ENCODE results near the gene NDUFV3.
"Not testable (repeated sequence)": the region's sequence is repeated elsewhere in the genome, so short reads cannot be mapped to it uniquely, and the experiment has no call there.

DNA sequence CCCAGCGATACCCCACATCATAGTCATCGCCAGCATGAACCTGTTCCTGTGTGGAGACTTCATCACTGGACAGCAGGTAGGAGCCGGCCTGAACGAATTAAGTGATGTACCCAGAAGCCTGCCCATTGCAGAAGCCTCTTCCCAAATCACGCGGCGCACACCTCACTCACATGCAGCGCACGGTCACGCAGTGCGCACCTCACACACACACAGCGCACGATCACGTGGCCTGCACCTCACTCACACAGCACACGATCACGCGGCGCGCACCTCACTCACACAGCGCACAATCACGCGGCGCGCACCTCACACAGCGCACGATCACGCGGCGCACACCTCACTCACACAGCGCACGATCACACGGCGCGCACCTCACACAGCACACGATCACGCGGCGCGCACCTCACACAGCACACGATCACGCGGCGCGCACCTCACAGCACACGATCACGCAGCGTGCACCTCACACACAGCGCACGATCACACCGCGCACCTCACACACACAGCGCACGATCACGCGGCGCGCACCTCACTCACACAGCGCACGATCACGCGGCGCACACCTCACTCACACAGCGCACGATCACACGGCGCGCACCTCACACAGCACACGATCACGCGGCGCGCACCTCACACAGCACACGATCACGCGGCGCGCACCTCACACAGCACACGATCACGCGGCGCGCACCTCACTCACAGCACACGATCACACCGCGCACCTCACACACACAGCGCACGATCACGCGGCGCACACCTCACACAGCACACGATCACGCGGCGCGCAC, 44.8 kb upstream of the NDUFV3 start:
- TF ChIP-seq POLR2AphosphoS5 (IDR thresholded peaks at IDR 0.05; ENCODE audit: low read depth, low read length); EZH2phosphoT487 (IDR thresholded peaks at IDR 0.05; ENCODE audit: borderline replicate concordance, low read depth); NRF1 (IDR thresholded peaks at IDR 0.05; ENCODE audit: low read depth, low read length); FOXJ3 (CRISPR knock-in tag; IDR thresholded peaks at IDR 0.05); RAD21 (IDR thresholded peaks at IDR 0.05; ENCODE audit: low read length); SIN3A (IDR thresholded peaks at IDR 0.05; ENCODE audit: borderline replicate concordance, low read depth, low read length); NFIC (IDR thresholded peaks at IDR 0.05; ENCODE audit: borderline replicate concordance); YY1 (IDR thresholded peaks at IDR 0.05; ENCODE audit: low read depth): not testable (repeated sequence)
- TF ChIP-seq, protein P1, sequence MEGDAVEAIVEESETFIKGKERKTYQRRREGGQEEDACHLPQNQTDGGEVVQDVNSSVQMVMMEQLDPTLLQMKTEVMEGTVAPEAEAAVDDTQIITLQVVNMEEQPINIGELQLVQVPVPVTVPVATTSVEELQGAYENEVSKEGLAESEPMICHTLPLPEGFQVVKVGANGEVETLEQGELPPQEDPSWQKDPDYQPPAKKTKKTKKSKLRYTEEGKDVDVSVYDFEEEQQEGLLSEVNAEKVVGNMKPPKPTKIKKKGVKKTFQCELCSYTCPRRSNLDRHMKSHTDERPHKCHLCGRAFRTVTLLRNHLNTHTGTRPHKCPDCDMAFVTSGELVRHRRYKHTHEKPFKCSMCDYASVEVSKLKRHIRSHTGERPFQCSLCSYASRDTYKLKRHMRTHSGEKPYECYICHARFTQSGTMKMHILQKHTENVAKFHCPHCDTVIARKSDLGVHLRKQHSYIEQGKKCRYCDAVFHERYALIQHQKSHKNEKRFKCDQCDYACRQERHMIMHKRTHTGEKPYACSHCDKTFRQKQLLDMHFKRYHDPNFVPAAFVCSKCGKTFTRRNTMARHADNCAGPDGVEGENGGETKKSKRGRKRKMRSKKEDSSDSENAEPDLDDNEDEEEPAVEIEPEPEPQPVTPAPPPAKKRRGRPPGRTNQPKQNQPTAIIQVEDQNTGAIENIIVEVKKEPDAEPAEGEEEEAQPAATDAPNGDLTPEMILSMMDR (IDR thresholded peaks at IDR 0.05): not testable (repeated sequence)
- TF ChIP-seq, protein P2, sequence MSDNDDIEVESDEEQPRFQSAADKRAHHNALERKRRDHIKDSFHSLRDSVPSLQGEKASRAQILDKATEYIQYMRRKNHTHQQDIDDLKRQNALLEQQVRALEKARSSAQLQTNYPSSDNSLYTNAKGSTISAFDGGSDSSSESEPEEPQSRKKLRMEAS (IDR thresholded peaks at IDR 0.05; ENCODE audit: low read depth): not testable (repeated sequence)

All from SK-N-SH (cell line).